ENCODE results near the gene CAND2. TPM values are rescaled to one million over a fixed set of nuclear protein-coding genes. Genes with fewer than 3 reads are reported as not detected.

CAND2 gene
- total and polyA plus RNA-seq, 10 of the 15 experiments (the other 5 are each of a cell fraction or from before 2014, with no cell fraction given) = 0.03 to 1.9 (median 0.52) TPM

- Histone ChIP-seq H3K4me3 (no peak overlapping the region), H3K4me1 (ENCODE audit: control insufficient read depth, insufficient read depth, low read length) (no peaks in the 10 kb centered on the region), H3K9me3 (replicated peaks; ENCODE audit: control insufficient read depth, insufficient read depth, low read length) (no peaks in the 10 kb centered on the region), H3K27ac (ENCODE audit: control insufficient read depth, insufficient read depth) (no peak overlapping the region), H3K36me3 (ENCODE audit: control insufficient read depth in 2 of 2, insufficient read depth in 2 of 2, low read length in 1 of 2) (no peaks in the 10 kb centered on the region), H3K4me2 (ENCODE audit: control insufficient read depth, insufficient read depth) (no peak overlapping the region), H3K27me3 (replicated peaks in 1 of 2; ENCODE audit: control insufficient read depth in 2 of 2, insufficient read depth in 2 of 2, low read length in 1 of 2) (peaks cover 2% of the 10 kb centered on the region in 2 experiments; a peak in 2 of 4 replicates), H3K79me2 (ENCODE audit: control insufficient read depth, insufficient read depth, low read length) (no peaks in the 10 kb centered on the region), H2AFZ (ENCODE audit: control insufficient read depth, low read depth, low read length) (no peak overlapping the region), H4K20me1 (ENCODE audit: control insufficient read depth, insufficient read depth) (no peaks in the 10 kb centered on the region), H3K9ac (ENCODE audit: control insufficient read depth, insufficient read depth, low read length) (no peak overlapping the region)
- ATAC-seq (no peak), DNase-seq (ENCODE audit: low read depth, low spot score) (no peak), FAIRE-seq (no peak)
- 27% methylated on average over 4 of the region's 4 CpGs for WGBS (ENCODE audit: insufficient coverage, insufficient replicate concordance, low lambda C conversion rate, missing lambda C conversion rate)
- POLR2A ChIA-PET = no interaction called here
- in situ Hi-C loops (cut with MboI) = no loop called here
- SMC1A ChIA-PET (ENCODE audit: uncharacterized antibody, unreplicated experiment) = no interaction called here
- CTCF ChIA-PET = interaction anchor here (1.3 to 2.0 kb wide), 3 partner anchors 13 to 36 kb away, joined by 3 to 12 read pairs (median 6); partner anchors contain the start of gene RPL32
- intact Hi-C loops (cut with micrococcal nuclease; ENCODE audit: unreplicated experiment) = no loop called here
- no TSS peak for BruUV-seq (replicated peaks)
- RAD21 ChIA-PET (ENCODE audit: unreplicated experiment) = interaction anchor here (1.3 kb wide), 1 partner anchor 37 kb away, joined by 3 read pairs; no protein-coding TSS in a partner anchor
- TF ChIP-seq ZNF622 (IDR thresholded peaks at IDR 0.05) (no peak), NR2C2 (IDR thresholded peaks at IDR 0.05; ENCODE audit: borderline replicate concordance, control insufficient read depth, insufficient read length, low read depth) (no peak), DPF2 (IDR thresholded peaks at IDR 0.05) (no peak), CUX1 (IDR thresholded peaks at IDR 0.05; ENCODE audit: insufficient replicate concordance, low read depth, low read length) (no peak), BHLHE40 (IDR thresholded peaks at IDR 0.05; ENCODE audit: borderline replicate concordance in 1 of 2, low read depth in 2 of 2, low read length in 1 of 2) (no peak), BCL3 (IDR thresholded peaks at IDR 0.05; ENCODE audit: borderline replicate concordance, insufficient read depth, low read depth, low read length, poor library complexity, severe bottlenecking) (no peak), BRCA1 (IDR thresholded peaks at IDR 0.05; ENCODE audit: low read depth, low read length) (no peak), SKIL (IDR thresholded peaks at IDR 0.05; ENCODE audit: low read depth, poor library complexity, severe bottlenecking) (no peak), REST (IDR thresholded peaks at IDR 0.05; ENCODE audit: low read depth, low read length) (no peak), ZSCAN29 (IDR thresholded peaks at IDR 0.05) (no peak), JUND (IDR thresholded peaks at IDR 0.05; ENCODE audit: low read depth, low read length) (no peak)
These were observed 58.1 kb downstream of the CAND2 start for GRCh38 chr3:12854565-12854964.

All from GM12878 (cell line).